HG02840 (cell line): ENCODE data around the gene DACH2.

Experiments used
- ATAC-seq: cut with Tn5 transposase; IDR thresholded peaks from one replicate; pipeline ENCODE4 v1.9.1; 2021; ENCODE audit warnings: mild to moderate bottlenecking, moderate library complexity, moderate number of reproducible peaks; ENCODE audit not compliant: unreplicated experiment, low FRiP score

DACH2 gene

GRCh38 chrX:86263526-86263925 lies 115.3 kb downstream of the DACH2 start:
- ATAC-seq, result no peak

DNA sequence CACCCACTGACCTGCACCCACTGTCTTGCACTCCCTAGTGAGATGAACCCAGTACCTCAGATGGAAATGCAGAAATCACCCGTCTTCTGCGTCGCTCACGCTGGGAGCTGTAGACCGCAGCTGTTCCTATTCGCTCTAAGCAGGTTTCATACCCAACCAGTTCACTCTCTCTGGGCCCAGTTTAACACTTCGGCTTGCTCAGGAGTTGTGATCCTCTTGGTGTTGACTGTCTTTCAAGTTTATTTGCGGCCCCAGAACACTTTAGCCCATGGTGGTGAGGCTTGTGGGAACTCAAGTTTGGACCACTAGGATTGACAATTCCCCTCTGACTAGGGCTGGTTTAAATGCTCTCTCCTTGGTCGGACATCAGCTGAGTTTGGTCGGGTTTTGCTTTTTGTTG lies 147.0 kb downstream of the DACH2 start:
- no peak for ATAC-seq

- no peak for ATAC-seq
Measured at GRCh38 chrX:86322913-86323312, 174.7 kb downstream of the DACH2 start.

- no peak for ATAC-seq
Measured at GRCh38 chrX:86329174-86329573, 180.9 kb downstream of the DACH2 start.

- no peak for ATAC-seq
Measured at GRCh38 chrX:86348669-86349068, 200.4 kb downstream of the DACH2 start.

- no peak for ATAC-seq
Measured at GRCh38 chrX:86349115-86349514, 200.9 kb downstream of the DACH2 start.

DNA sequence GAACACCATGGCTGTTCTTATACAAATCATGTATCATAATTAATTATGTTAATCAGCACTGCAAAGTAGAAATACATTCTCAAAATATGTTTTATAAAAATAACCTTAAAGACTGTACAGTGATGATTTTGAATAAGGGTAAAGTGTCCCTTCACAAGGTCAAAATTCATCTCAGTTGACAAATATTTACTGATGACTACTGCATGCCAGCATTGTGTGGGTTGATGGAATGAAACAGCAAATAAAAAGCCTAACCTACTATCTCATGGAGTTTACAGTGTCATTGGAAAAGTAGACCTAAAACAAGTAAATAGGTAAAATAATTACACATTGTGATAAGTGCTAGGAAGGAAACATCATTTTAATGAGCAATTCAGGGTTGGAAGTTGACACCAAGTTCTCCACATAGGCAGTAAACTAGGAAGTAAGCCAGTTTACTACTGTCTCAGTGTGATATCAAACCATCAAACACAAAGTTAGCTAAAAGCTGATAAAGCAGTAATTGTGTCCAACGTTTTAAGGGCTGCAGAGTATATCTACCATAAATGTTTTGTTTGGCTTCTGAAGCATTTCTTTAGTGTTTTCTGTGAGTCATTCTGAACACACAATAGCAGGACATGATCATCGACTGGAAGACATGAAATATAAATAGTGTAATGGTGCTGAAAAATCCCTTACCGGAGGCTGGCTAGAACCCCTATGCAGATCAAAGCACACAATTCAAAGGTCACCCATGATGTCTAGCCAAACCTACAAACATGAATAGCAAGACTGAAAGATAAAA lies 221.8 kb downstream of the DACH2 start:
- no peak for ATAC-seq

GRCh38 chrX:86370927-86371326 lies 222.7 kb downstream of the DACH2 start:
- ATAC-seq, result no peak

DNA sequence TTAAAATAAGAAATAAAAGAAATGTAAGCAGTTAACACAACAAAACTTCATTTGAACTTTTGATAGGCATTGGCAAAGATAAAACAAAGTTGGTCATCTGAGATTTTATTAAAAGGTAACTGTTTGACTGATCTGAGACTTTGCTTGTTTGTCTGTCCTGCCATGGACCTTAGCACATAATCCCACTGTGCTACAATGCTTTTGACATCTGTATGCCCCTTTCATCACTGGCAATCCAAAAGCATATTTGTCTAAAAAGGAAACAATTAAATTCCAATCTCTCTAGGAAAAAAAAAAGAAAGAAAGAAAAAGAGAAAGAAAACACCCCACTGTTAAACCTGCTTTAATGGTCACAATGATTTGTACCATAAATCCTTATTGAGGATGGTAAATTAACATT lies 231.0 kb downstream of the DACH2 start:
- ATAC-seq, result no peak

GRCh38 chrX:86383681-86384540 lies 235.7 kb downstream of the DACH2 start:
- ATAC-seq, result no peak

- no peak for ATAC-seq
Measured at GRCh38 chrX:86407371-86407770, 259.1 kb downstream of the DACH2 start.

DNA sequence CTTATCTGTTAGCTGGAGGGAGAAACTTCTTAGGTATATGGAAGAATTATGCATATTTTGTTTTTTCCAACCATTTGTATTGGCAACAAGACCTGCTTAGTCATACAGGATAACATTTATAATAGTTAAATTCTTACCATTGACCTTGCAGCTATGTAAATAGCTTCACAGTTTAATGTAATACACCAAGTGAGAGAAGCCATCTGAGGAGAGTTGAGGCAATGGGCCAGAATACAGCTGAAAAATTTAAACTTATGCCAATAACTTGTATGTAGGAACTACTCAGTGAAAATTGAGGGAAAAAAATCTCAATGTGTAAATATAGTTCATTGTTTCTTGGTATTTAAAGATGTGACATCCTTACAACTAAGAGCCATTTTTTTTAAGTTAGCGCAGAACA lies 273.5 kb downstream of the DACH2 start:
- ATAC-seq, result no peak

DNA sequence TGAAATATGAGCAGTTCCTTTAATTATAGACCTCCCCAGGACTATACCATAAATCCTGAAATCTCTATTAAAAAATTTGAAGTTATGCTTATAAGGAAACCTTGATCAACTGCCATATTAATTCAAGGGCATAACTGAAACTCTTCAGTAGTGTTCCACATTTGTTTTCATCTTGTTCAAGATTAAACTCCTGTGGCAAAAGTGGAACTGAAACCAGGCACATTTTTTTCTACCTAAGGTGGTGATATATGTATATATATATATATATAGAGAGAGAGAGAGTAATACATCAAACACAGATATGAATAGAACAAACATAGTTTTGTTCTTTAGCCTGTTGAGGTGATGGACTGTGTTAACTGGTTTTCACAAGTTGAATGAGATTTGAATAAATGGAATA lies 287.9 kb downstream of the DACH2 start:
- no peak for ATAC-seq

DNA sequence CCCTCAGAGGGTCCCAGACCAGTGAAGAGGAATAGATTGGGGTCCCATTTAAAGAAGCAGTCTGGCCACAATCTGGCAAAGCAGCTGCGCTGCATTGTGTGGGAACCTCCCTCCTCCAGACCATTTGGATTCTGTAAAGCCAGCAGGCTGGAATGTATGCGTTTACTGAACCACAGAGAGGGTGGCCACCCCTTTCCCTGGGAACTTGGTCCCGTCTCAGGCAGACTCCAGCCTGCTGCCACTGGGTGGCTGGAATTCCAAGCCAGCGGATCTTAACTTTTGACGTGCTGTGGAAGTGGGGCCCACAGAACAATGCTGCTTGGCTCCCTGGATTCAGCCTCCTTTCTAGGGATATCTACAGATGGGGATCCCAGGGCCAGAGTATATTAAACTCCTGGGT lies 307.2 kb downstream of the DACH2 start:
- no peak for ATAC-seq

- ATAC-seq, result no peak
Measured at GRCh38 chrX:86460760-86461159, 312.5 kb downstream of the DACH2 start.

- ATAC-seq, result no peak
Measured at GRCh38 chrX:86504297-86504696, 356.0 kb downstream of the DACH2 start.

DNA sequence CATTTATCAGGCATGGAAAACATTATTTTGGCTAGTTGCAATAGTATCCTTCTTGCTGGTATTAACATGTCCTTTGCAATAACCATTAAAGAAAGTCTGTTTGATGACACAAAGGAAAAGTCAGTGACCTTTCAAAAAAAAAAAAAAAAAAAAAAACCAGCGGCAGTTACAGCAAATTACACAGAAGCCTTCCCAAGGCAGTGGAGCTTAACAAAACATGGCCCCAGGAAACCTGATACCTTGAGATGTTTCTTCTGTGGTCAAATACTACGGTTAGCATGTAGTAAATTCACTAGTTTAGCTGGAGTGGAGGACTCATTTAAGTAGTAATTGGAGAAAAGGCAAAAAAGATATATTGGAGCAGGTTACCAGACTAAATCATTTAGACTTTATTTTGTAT lies 359.1 kb downstream of the DACH2 start:
- no peak for ATAC-seq

DNA sequence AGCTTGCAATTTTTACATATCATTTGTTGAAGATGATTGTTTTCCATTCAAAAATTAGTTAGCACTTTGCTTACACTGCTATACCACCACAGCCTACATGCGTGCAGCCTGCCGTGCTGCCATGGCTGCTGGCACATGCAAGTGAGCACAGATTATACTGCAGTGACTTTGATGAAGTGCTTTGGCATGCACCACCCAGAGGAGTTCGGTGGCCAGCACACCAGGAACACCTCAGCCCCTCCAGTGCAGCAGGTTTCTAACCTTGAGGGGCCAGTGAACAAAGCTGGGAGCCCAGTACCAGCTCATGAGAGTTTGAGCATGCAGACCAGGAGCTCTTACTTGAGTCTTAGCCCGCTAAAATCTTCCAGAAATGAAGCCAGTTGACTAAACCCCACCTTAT lies 431.5 kb downstream of the DACH2 start:
- ATAC-seq, result no peak

- ATAC-seq, result no peak
Measured at GRCh38 chrX:86604607-86605006, 456.4 kb downstream of the DACH2 start.

DNA sequence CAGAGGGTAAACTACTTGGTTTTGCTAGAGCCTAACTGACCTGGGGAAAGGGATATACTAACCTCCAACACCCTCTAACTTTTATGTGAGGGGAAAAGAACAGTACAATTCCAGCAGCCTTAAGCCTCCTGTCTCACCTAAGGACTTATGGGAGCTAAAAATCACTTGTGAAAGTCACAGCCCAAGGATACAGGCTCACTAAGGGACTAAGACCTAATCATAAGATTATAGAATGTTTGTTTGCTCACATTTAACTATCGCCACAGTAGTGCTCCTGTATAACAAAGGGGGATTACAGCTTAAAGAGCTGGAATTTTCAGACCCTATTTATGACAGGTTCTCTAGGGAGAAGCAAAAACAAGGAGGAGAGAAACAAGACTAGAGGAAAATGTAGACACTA lies 548.7 kb downstream of the DACH2 start:
- no peak for ATAC-seq

DNA sequence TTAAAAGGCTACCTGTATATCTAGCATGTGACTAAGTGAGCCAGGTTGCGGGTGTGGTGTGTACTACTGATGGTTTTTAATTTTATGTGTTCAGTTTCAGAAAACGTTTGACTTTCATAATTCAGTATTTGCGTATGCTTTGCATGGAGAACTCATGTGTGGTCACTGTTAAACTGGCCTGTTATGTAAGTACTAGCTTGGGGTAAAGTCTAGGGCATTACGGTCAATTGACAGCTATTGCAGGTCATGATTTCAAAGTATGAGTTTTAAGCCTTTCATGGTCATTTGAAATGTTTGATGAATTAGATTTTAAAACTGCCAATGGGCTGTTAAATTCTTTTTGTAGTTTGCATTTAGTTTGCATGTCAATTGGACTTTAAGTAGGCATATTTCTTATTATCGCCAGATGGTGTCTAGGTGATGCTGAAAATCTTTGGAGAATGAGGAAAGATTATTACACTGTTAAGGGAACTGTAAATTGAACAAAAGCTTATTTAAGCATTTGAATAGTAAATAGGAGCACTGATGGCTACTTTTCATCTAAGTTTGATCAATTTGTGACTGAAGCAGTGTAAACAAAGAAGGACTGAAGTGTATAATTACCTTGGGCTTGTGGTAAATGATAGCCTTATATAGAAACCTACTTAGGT lies 563.4 kb downstream of the DACH2 start:
- no peak for ATAC-seq
